ENCODE measurements around the gene KCNV2.

- TF ChIP-seq EP300 (IDR thresholded peaks at IDR 0.05; ENCODE audit: borderline replicate concordance) (no peak), CREB1 (IDR thresholded peaks at IDR 0.05; ENCODE audit: low read depth) (no peak)
Observed at GRCh38 chr9:2722715-2723114, 5.4 kb downstream of the KCNV2 start.
